A549 (cell line): Measurements from ENCODE around the gene KIF1C. TPM values are rescaled to one million over a fixed set of nuclear protein-coding genes. Genes with fewer than 3 reads are reported as not detected.
A peak's percentile ranks its signal among the peaks of the same experiment; 100 is the strongest.

Experiments
- ATAC-seq, 2 experiments: fragments of 200-7000 bp in 1 of 2; fragments of >200 bp in 1 of 2; cut with Nextera tagmentation in 1 of 2; cut with Tn5 transposase in 1 of 2; 3 replicates each; pipeline versions ENCODE4 v1.8.0 to v1.9.1; 2018 to 2020; ENCODE audit warnings: mild to moderate bottlenecking in 1 of 2, moderate library complexity in 1 of 2
- CTCF ChIA-PET: fragments of 300-600 bp; sonication (Branson Sonifier 250); formaldehyde crosslinking; extraction: SDS; loops from one replicate; lab custom pipeline; 2021; ENCODE audit warnings: antibody characterized with exemption, inconsistent platforms; lab: Yijun Ruan, JAX
- POLR2A ChIA-PET: fragments of 350-600 bp; formaldehyde crosslinking; extraction: SDS; loops from one replicate; lab custom pipeline; 2021; ENCODE audit warnings: antibody characterized with exemption, inconsistent platforms; lab: Yijun Ruan, JAX
- DNase-seq, 2 experiments: peaks; one replicate each; pipeline versions ENCODE4 v3.0.0 to v3.0.0-alpha.2; 2011 to 2016; ENCODE audit warnings: low read depth in 1 of 2, low spot score in 1 of 2
- FAIRE-seq: peaks from 2 replicates; lab custom pipeline; 2011; peaks lifted over from hg19 to GRCh38; lab: Jason Lieb, UNC
- H3K27ac ChIP-seq, 2 experiments: fragments of >200 bp; sonication (Bioruptor Twin); formaldehyde crosslinking; 3 replicates each; pipeline ENCODE4 v1.5.1; 2016 to 2017
- H3K4me1 ChIP-seq: fragments of >200 bp; sonication (Bioruptor Twin); formaldehyde crosslinking; 3 replicates; pipeline ENCODE4 v1.6.1; 2016
- H3K4me2 ChIP-seq: fragments of >200 bp; sonication (Bioruptor Twin); formaldehyde crosslinking; 3 replicates; pipeline ENCODE4 v1.6.1; 2016
- H3K4me3 ChIP-seq: fragments of >200 bp; sonication (Bioruptor Twin); formaldehyde crosslinking; 3 replicates; pipeline ENCODE4 v1.5.1; 2016
- H3K9me3 ChIP-seq: fragments of >200 bp; sonication (Bioruptor Twin); formaldehyde crosslinking; 3 replicates; pipeline ENCODE4 v1.6.1; 2016
- BCL3 ChIP-seq: fragments of >200 bp; sonication (Bioruptor Twin); formaldehyde crosslinking; IDR thresholded peaks from 3 replicates; pipeline ENCODE4 v1.6.1; 2016
- BHLHE40 ChIP-seq: IDR thresholded peaks from 2 replicates; pipeline ENCODE4 v1.6.1; 2012; ENCODE audit warnings: low read depth, low read length, inconsistent platforms
- CBX2 ChIP-seq: fragments of 200-600 bp; sonication (generic); IDR thresholded peaks from 2 replicates; pipeline ENCODE4 v1.6.1; 2016; ENCODE audit warnings: low read depth, mild to moderate bottlenecking, borderline replicate concordance
- CBX8 ChIP-seq: fragments of 200-600 bp; sonication (generic); IDR thresholded peaks from 2 replicates; pipeline ENCODE4 v1.6.1; 2016
- CEBPB ChIP-seq, 2 experiments: fragments of >200 bp in 1 of 2; sonication (Bioruptor Twin) in 1 of 2; formaldehyde crosslinking in 1 of 2; IDR thresholded peaks; 2 replicates each; pipeline ENCODE4 v1.6.1; 2012 to 2016
- CTCF ChIP-seq: fragments of >200 bp; sonication (Bioruptor Twin); formaldehyde crosslinking; IDR thresholded peaks from 3 replicates; pipeline ENCODE4 v1.5.1; 2016
- E2F6 ChIP-seq: IDR thresholded peaks from 2 replicates; pipeline ENCODE4 v1.6.1; 2012; ENCODE audit warnings: low read depth, borderline replicate concordance
- EHF ChIP-seq: fragments of 250-450 bp; sonication (Bioruptor Pico); IDR thresholded peaks from 2 replicates; pipeline ENCODE4 v1.5.0; 2020; ENCODE audit warnings: mild to moderate bottlenecking
- EHMT2 ChIP-seq: fragments of 200-600 bp; sonication (generic); IDR thresholded peaks from 2 replicates; pipeline ENCODE4 v1.6.1; 2016; ENCODE audit warnings: antibody characterized with exemption, low read depth, mild to moderate bottlenecking, moderate library complexity
- ELK1 ChIP-seq: fragments of 150-350 bp; IDR thresholded peaks from 2 replicates; pipeline ENCODE4 v1.6.1; 2014; ENCODE audit warnings: low read depth, mild to moderate bottlenecking, low read length
- ESRRA ChIP-seq: fragments of 150-350 bp; IDR thresholded peaks from 2 replicates; pipeline ENCODE4 v1.6.1; 2014; ENCODE audit warnings: mild to moderate bottlenecking, low read length, borderline replicate concordance
- FOSB ChIP-seq: fragments of 250-450 bp; sonication (Bioruptor Pico); IDR thresholded peaks from 2 replicates; pipeline ENCODE4 v1.5.0; 2020; ENCODE audit warnings: mild to moderate bottlenecking, moderate library complexity
- FOXS1 ChIP-seq: fragments of 250-450 bp; sonication (Bioruptor Pico); IDR thresholded peaks from 2 replicates; pipeline ENCODE4 v1.5.0; 2020; ENCODE audit warnings: mild to moderate bottlenecking, moderate library complexity
- GATA3 ChIP-seq: IDR thresholded peaks from 2 replicates; pipeline ENCODE4 v1.6.1; 2012; ENCODE audit warnings: borderline replicate concordance
- HEYL ChIP-seq: fragments of 250-450 bp; sonication (Bioruptor Pico); IDR thresholded peaks from 2 replicates; pipeline ENCODE4 v1.8.0; 2021; ENCODE audit warnings: mild to moderate bottlenecking, moderate library complexity
- HOXB13 ChIP-seq: fragments of 250-450 bp; sonication (Bioruptor Pico); IDR thresholded peaks from 2 replicates; pipeline ENCODE4 v1.5.0; 2020; ENCODE audit warnings: low read depth, mild to moderate bottlenecking, moderate library complexity
- JUN ChIP-seq, 2 experiments: fragments of >200 bp; sonication (Bioruptor Twin); formaldehyde crosslinking; IDR thresholded peaks; 2 replicates in 1 of 2; 3 replicates in 1 of 2; pipeline ENCODE4 v1.6.1; 2016 to 2017
- MAFK ChIP-seq: fragments of 450-650 bp; IDR thresholded peaks from 2 replicates; pipeline ENCODE4 v1.6.1; 2014; ENCODE audit not compliant: partially characterized antibody
- MAZ ChIP-seq: fragments of 150-350 bp; IDR thresholded peaks from 2 replicates; pipeline ENCODE4 v1.6.1; 2014; ENCODE audit warnings: antibody characterized with exemption, low read depth, low read length, borderline replicate concordance
- NR3C1 ChIP-seq: fragments of >200 bp; sonication (Bioruptor Twin); formaldehyde crosslinking; IDR thresholded peaks from 3 replicates; pipeline ENCODE4 v1.6.1; 2017
- RNF2 ChIP-seq: fragments of 200-600 bp; sonication (generic); IDR thresholded peaks from 2 replicates; pipeline ENCODE4 v1.6.1; 2016; ENCODE audit warnings: low read depth, mild to moderate bottlenecking, antibody characterized with exemption, moderate library complexity, borderline replicate concordance
- USF2 ChIP-seq: fragments of 450-650 bp; IDR thresholded peaks from 2 replicates; pipeline ENCODE4 v1.6.1; 2014; ENCODE audit warnings: antibody characterized with exemption
- ZNF302 ChIP-seq: fragments of 250-450 bp; sonication (Bioruptor Pico); IDR thresholded peaks from 2 replicates; pipeline ENCODE4 v1.9.0; 2021; ENCODE audit warnings: inconsistent platforms, mild to moderate bottlenecking, moderate library complexity
- ZSCAN20 ChIP-seq: fragments of 250-450 bp; sonication (Bioruptor Pico); IDR thresholded peaks from 2 replicates; pipeline ENCODE4 v1.8.0; 2022; ENCODE audit warnings: mild to moderate bottlenecking, moderate library complexity
- WGBS: methylation state at CpG from one replicate; pipeline ENCODE4 v1.1.6; 2017; ENCODE audit errors: missing lambda C conversion rate; 5-methylcytosine and 5-hydroxymethylcytosine counted together
- polyA plus RNA-seq, 4 experiments: library from polyadenylated mRNA; depleted of rRNA in 3 of 4; stranded (reverse); fragments of >200 nt; fragmentation: RNase III in 1 of 4; extraction: RNeasy Plus Mini Kit Qiagen cat#74134 plus additional on column Dnase treatment in 1 of 4; gene quantifications; 2 replicates in 3 of 4; 3 replicates in 1 of 4; pipeline ENCODE4 v1.2.3, GENCODE V29; 2011 to 2017

KIF1C gene
- polyA plus RNA-seq, 2 of the 4 experiments (the other 2 are of a cell fraction): 48.4 to 77.4 TPM

GRCh38 chr17:5050278-5050677, 52.5 kb downstream of the KIF1C start (continued):
- TF ChIP-seq USF2: no peak
- TF ChIP-seq, all 56 proteins: peak for 0

GRCh38 chr17:5055543-5055942, 57.8 kb downstream of the KIF1C start:
- CTCF ChIA-PET: interaction anchor here (0.6 to 1.3 kb wide), 3 partner anchors 74 to 1553 kb away, joined by 3 to 6 read pairs (median 3); no protein-coding TSS in a partner anchor

GRCh38 chr17:5065227-5065744, 67.5 kb downstream of the KIF1C start:
- WGBS: 37% methylated on average over 1 of the region's 1 CpG
- DNase-seq (no peak), FAIRE-seq (peak; percentile 23), ATAC-seq (no peak)
- Histone ChIP-seq H3K27ac (no peak overlapping the region), H3K9me3 (peaks cover 3% of the 10 kb centered on the region; the same call in 1 of the 3 replicates), H3K4me3 (no peak overlapping the region), H3K4me2 (no peak overlapping the region), H3K4me1 (no peaks in the 10 kb centered on the region)
- TF ChIP-seq MAFK: peak; percentile 70
- TF ChIP-seq GATA3: no peak
- TF ChIP-seq EHMT2: no peak
- ChIA-PET CTCF (interaction anchor here (1.1 to 5.3 kb wide), 2 partner anchors 77 to 162 kb away, joined by 3 to 51 read pairs; partner anchors contain the start of genes CAMTA2 and CHRNE), POLR2A (no interaction called here)

More at GRCh38 chr17:5055543-5055942, 57.8 kb downstream of the KIF1C start:
- peak in 1 of 2 experiments; percentile 79; a peak in 3 of 6 replicates for ATAC-seq
- no peak overlapping the region for H3K4me2 ChIP-seq
- no peaks in the 10 kb centered on the region for H3K9me3 ChIP-seq
- no peak for FAIRE-seq
- no peak for TF ChIP-seq ZSCAN20 (CRISPR knock-in tag)
- no peak for TF ChIP-seq BCL3
- H3K4me3 ChIP-seq: no peak overlapping the region
- DNase-seq: peak in 1 of 2 experiments; percentile 77
- H3K4me1 ChIP-seq: no peaks in the 10 kb centered on the region
- 80% methylated on average over 10 of the region's 10 CpGs for WGBS
- H3K27ac ChIP-seq: no peak overlapping the region
- POLR2A ChIA-PET: no interaction called here

GRCh38 chr17:5068236-5068635, 70.5 kb downstream of the KIF1C start:
- POLR2A ChIA-PET: no interaction called here
- Histone ChIP-seq H3K4me2 (no peak overlapping the region), H3K9me3 (peaks cover 9% of the 10 kb centered on the region; the same call in 1 of the 3 replicates), H3K4me1 (no peaks in the 10 kb centered on the region), H3K27ac (no peak overlapping the region), H3K4me3 (no peak overlapping the region)
- ATAC-seq (no peak), FAIRE-seq (no peak), DNase-seq (no peak)
- CTCF ChIA-PET: interaction anchor here (1.1 to 1.6 kb wide), 4 partner anchors 40 to 502 kb away, joined by 3 to 5 read pairs (median 4); partner anchors contain the start of gene CAMTA2
- 79% methylated on average over 3 of the region's 3 CpGs for WGBS
- TF ChIP-seq BHLHE40 (no peak), CBX2 (no peak), CBX8 (no peak), ESRRA (no peak), EHF (CRISPR knock-in tag) (no peak), NR3C1 (no peak), E2F6 (no peak), HOXB13 (CRISPR knock-in tag) (no peak), FOXS1 (CRISPR knock-in tag) (no peak), FOSB (CRISPR knock-in tag) (no peak), CTCF (no peak), HEYL (no peak), RNF2 (no peak), BCL3 (no peak), MAZ (no peak), ZNF302 (CRISPR knock-in tag) (no peak), CEBPB (IDR thresholded peaks at IDR 0.05) (no peak), ELK1 (no peak), JUN (IDR thresholded peaks at IDR 0.05) (no peak)
